GM06990 (cell line): ENCODE results near the gene TOMM5.

ENCODE experiments used
- DNase-seq: peaks from one replicate; pipeline ENCODE4 v3.0.0-alpha.2; 2011; ENCODE audit not compliant: insufficient read length; ENCODE audit errors: extremely low read depth
- H3K27me3 ChIP-seq: replicated peaks from 2 replicates; pipeline ENCODE4 v1.6.0; 2011; ENCODE audit warnings: low read length; ENCODE audit not compliant: control insufficient read depth, insufficient read depth
- H3K36me3 ChIP-seq: 2 replicates; pipeline ENCODE4 v1.5.1; 2011; ENCODE audit warnings: low read length; ENCODE audit not compliant: control insufficient read depth, insufficient read depth
- H3K4me3 ChIP-seq: replicated peaks from 2 replicates; pipeline ENCODE4 v1.5.1; 2011; ENCODE audit warnings: low read depth, mild to moderate bottlenecking, control low read depth, low read length
- TF ChIP-seq, protein P1 (sequence below): IDR thresholded peaks from 2 replicates; pipeline ENCODE4 v1.5.1; 2011; ENCODE audit warnings: low read length, control low read depth, mild to moderate bottlenecking, inconsistent platforms; ENCODE audit not compliant: insufficient read depth, poor library complexity, severe bottlenecking

The TOMM5 gene

DNA sequence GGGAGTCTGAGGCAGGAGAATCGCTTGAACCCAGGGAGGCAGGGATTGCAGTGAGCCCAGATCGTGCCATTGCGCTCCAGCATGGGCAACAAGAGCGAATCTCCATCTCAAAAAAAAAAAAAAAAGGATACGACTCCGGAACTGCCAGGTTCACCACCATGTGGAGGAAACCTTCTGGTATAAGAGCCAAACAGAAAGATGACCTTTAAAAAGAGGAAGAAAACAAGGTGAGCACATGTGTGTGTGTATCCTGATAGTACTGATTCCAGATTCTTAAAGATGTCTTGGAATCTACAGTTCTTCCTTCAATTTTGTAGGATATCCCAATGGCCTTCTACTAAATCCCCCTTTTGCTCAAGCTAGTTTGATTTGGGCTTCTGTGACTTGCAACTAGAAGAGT lies 49.9 kb downstream of the TOMM5 start:
- no peak for DNase-seq
- no peak overlapping the region for H3K4me3 ChIP-seq
- peaks cover 11% of the 10 kb centered on the region for H3K36me3 ChIP-seq
- H3K27me3 ChIP-seq = no peaks in the 10 kb centered on the region
- TF ChIP-seq, protein P1, sequence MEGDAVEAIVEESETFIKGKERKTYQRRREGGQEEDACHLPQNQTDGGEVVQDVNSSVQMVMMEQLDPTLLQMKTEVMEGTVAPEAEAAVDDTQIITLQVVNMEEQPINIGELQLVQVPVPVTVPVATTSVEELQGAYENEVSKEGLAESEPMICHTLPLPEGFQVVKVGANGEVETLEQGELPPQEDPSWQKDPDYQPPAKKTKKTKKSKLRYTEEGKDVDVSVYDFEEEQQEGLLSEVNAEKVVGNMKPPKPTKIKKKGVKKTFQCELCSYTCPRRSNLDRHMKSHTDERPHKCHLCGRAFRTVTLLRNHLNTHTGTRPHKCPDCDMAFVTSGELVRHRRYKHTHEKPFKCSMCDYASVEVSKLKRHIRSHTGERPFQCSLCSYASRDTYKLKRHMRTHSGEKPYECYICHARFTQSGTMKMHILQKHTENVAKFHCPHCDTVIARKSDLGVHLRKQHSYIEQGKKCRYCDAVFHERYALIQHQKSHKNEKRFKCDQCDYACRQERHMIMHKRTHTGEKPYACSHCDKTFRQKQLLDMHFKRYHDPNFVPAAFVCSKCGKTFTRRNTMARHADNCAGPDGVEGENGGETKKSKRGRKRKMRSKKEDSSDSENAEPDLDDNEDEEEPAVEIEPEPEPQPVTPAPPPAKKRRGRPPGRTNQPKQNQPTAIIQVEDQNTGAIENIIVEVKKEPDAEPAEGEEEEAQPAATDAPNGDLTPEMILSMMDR = no peak

DNA sequence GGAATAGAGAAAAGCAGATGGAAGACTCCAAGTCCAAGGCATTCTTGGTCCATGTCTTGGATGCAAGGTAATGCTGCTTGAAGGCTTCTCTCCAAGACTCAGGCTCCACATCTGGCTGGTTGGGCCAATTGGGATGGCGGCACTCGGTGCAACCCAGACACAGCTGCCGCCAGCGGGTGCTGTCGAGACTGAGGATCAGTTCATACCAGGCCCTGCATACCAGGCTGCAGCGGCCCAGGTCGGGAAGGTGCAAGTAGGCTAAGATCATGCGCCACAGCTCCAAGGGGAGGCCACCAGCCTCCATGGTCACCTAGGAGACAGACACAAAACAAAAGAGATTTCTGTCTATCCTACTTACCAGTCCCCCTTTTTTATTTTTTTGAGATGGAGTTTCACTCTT lies 50.9 kb downstream of the TOMM5 start:
- Histone ChIP-seq H3K36me3 (peaks cover 16% of the 10 kb centered on the region), H3K27me3 (no peaks in the 10 kb centered on the region), H3K4me3 (no peak overlapping the region)
- TF ChIP-seq, protein P1 = no peak
- no peak for DNase-seq

DNA sequence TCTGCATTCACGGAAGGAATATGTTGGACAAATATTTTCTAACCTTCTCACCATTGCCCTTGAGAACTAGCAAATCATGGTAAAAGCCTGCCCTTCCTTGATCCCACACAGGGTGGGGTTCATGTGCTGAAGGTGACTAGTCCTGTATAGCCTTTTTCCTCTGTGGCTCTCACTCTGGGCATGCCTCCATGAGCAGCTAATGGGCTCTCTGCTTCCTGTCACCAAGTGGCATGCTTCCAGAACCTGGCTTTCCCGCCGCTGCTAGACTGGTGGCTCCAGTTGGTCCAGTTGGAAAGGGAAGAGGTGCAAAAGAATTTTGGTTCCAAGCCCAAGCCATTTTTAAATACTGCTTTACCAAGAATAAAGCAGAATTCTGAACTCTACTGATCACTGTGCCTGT lies 51.8 kb downstream of the TOMM5 start:
- peaks cover 16% of the 10 kb centered on the region for H3K36me3 ChIP-seq
- H3K27me3 ChIP-seq = no peaks in the 10 kb centered on the region
- no peak overlapping the region for H3K4me3 ChIP-seq
- TF ChIP-seq, protein P1 = no peak
- no peak for DNase-seq

DNA sequence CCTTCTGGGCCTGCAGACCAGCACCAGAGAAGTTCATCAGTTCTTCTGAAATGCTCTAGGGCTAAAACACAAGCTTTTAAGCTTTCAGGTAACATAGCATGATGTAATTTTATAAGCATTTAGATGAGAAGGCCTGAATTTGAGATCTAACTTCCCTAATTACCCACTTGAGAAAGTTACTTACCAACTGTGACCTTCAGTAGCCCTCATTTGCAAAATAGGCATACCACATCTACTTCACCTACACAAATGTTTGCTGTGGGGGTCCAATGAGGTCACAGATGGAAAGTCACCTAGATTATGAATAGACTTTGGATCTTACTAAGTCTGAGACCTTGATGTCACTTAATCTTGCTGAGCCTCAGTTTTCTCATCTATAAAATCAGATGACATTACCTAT lies 52.8 kb downstream of the TOMM5 start:
- H3K4me3 ChIP-seq = no peak overlapping the region
- no peaks in the 10 kb centered on the region for H3K27me3 ChIP-seq
- TF ChIP-seq, protein P1 = no peak
- DNase-seq = no peak
- H3K36me3 ChIP-seq = peaks cover 16% of the 10 kb centered on the region
